ENCODE measurements around the gene PECR.
A peak's percentile ranks its signal among the peaks of the same experiment; 100 is the strongest.

The PECR gene

DNA sequence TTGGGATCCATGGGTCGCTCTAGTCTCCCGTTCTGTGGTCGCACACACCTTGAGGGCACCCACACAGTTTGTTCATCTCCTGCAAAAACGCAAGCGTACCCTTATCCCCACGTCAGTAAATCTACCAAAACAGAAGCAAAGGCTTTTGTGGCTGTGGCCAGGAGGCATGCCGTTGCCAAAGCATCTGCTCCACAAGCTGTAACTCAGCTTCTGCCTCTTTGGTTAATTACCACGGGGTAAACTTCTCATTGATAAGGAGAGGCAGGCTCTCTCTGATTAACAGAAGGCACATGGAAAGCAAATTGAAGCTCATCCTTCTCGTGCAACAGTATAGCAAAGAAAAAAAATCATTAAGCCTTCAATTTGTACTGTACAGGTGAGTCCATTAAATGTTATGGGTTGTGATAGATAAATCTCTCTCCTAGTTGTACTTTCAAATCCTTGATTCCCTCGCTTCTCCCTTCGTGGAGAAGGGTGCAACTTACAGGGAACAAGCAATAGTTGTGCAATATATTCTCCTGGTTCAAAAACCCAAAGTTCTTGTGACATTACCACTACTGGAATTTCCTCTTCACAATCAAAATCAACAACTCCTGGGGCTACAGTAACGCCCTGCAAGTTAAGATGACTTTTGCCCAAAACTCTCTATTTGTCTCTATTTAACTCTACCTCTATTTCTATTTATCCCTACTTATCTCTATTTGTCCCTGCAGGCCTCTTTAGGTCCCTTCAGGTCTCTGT is 10.3 kb downstream of the PECR start:
- no peak for DNase-seq (ENCODE audit: low spot score)

GRCh38 chr2:216070195-216070594 is 11.4 kb downstream of the PECR start:
- no peak for DNase-seq (ENCODE audit: low spot score)

DNA sequence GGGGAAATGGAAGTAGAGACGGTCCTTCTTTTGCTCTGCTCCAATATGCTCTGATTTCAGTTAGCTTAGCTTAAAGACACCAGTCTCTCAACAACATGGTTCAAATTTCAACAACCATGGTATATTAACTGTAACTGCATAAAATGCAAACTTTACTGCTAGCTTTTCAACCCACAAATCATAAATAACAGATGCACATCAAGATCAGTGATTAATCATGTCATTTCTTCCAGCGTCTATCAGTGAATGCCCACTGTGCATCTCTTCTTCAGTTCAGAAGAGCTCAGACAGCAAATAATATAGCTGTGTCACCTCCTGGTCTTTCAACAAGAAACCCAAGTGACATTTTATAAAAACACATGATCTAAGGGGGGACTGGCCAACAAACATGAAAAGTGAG is 12.6 kb downstream of the PECR start:
- DNase-seq (ENCODE audit: low spot score), result no peak

GRCh38 chr2:216066230-216066629 is 15.4 kb downstream of the PECR start:
- DNase-seq (ENCODE audit: low spot score), result no peak

GRCh38 chr2:216064665-216065064 is 16.9 kb downstream of the PECR start:
- no peak for DNase-seq (ENCODE audit: low spot score)

DNA sequence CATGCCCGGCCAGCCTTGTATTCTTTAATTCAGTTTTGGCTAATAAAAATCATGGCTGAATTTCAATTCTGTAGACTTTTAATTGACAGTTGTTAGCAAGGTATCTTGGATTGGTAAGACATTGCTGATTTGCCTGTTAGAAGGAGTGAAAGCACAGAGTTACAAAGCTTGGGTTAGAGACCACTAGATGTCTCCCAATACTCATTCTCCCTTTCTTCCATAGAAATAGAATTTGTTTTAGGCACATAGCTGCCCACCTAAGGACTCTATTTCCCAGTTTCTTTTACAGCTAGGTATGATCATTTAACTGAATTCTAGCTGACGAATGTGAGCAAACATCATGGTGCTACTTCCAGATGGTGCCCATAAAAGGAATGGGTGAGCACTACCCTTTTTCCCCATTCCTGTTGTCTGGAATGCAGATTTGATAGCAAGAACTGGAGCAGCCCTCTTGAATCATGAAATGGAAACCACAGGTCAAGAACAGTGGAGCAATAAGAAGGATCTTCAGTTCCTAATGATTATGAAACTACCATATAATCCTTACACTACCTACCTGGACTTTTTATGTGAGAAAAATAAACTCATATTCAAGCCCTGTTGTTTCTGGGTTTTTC is 17.5 kb downstream of the PECR start:
- DNase-seq (ENCODE audit: low spot score), result no peak

DNA sequence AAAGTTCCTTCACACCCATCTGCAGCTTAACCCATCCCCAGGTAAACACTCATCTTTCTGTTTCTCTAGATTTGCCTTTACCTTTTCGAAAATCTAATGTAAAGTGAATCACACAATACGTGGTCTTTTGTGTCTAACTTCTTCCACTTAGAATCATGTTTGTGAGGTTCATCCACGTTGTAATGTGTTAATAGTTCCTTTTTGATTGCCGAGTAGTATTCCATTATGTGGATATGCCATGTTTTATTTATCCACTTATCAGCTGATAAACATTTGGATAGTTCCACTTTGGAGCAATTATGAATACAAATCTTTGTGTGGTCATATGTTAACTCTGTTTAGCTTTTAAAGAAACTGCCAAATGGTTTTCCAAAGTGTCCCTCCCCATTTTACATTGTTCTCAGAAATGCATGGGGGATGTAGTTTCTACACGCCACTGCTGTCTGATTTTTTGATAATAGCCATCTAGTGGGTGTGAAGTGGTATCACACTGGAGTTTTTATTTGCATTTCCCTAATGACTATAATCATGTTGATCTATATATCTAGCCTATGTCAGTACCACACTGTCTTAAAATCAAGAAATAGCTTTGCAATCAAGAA is 22.3 kb downstream of the PECR start:
- DNase-seq (ENCODE audit: low spot score), result no peak

DNA sequence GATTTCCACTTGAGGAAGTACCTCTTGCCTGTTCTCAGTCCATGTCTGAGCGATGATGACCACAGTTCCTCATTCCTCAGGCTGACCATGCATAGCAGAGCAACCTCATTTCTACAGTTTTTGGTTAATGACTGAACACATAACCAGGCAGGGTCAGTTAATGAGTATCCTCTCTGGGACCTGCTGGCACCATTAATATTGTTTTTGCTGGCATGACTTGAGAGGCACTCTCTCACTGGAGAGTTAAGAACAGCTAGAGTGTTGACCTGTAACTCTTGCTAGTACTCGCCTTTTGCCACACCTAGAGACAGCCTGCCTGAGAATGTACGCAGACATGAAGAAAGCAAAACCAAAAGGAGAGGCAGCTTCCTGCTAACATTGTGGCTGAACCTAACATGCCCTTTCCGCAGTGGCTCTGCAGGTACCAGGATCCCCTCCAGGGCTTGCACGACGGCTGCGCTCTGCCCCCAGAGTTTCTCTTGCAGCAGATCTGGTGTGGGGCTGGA is 23.9 kb downstream of the PECR start:
- no peak for DNase-seq (ENCODE audit: low spot score)

DNA sequence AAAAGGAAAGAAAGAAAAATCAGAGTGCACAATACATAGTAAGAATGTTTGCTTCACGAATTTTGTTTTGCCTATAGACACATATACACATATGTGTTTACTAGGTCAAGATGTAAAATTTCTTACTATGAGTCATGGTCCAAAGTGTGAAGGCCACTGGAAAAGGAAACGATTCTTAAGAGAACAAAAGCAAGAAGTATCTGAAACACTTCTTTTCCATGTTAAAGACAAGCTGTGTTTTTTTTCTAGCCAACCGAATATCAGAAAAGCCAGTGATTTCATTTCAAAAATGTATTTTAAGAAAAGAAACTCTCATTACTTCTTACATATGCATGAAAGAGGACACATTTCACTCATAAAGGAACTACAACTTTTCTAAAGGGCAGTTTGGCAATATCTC is 24.9 kb downstream of the PECR start:
- no peak for DNase-seq (ENCODE audit: low spot score)

DNA sequence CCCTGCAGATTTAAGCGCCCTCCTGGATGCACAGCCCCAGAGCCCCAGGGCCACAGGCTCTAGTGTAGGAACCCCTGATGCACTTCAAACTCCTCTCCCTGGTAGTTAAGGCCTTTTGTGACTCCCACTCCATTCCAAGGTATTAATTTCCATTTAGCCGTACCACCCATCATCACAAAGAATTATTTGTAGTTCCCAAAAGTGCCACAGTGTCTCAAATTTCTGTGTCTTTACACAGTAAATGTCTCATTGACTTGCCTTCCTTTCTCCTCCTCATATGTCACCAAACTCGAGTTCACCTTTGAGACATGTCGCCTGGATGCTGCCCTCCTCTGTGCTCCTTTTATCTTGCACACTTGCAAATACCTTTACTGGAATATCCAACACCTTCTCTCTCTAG is 25.9 kb downstream of the PECR start:
- no peak for DNase-seq (ENCODE audit: low spot score)

- no peak for DNase-seq (ENCODE audit: low spot score)
Observed at GRCh38 chr2:216052420-216052819, 29.2 kb downstream of the PECR start.

DNA sequence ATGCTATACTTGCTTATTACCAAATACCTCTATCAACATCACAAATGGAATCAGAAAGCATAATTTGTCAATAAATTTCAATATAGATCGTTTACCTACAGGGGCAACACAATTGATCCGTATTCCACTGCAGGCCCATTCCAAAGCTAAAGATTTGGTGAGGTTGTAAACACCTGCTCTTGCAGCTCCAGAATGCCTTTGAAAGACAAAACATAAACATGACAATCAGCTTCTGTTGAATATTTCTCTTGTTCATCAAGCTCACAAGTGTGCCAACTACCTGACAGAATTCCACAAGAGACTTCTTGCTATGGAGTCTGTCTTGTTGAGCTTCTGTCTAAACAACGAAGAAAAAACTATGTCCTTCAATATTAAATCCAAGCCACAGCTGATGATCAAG is 30.3 kb downstream of the PECR start:
- no peak for DNase-seq (ENCODE audit: low spot score)

- no peak for DNase-seq (ENCODE audit: low spot score)
Observed at GRCh38 chr2:216049452-216049851, 32.2 kb downstream of the PECR start.

DNA sequence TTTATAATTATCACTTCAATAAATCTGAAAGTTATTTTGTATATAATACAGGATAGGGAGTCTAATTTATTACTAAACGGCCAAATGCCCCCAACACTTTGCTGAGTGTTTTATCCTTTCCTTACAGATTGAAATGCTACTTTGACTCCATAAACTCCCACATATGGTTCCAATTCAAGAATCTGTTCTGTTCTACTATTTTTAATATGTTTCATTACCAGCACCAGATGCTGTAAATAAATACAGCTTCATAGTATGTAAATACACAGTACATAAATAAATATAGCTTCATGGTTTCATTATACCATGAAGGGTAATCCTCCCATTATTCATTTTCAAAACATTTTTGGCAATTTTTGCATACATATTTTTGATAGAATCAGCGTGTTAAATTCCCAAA is 34.2 kb downstream of the PECR start:
- DNase-seq (ENCODE audit: low spot score), result no peak

DNA sequence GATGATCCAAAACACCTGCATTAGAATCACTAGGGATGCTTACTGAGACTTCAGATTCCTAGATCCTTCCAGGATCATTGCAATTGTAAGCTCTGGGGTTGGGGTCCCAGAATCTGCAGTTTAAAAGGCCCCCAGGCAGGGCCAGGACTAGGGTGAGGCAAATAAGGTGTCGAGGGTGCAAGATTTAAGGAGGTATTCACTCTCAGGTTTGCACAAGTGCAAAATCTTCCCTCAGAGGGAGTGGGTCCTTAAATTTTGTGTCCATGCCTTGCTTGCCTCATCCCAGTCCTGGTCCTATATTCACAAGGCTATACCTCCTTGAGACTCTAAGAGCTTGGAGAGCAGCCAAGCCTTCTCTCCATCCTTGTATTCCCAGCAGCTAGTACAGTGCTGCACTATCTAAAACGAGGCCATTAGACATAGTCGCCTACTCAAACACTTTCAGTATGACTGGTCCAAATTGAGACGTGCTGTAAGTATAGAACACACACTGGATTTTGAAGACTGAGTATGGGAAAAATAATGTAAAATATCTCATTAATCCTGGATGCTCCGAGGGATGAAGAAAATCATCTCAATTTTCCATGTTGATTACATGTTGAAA is 36.6 kb downstream of the PECR start:
- DNase-seq (ENCODE audit: low spot score), result no peak

DNA sequence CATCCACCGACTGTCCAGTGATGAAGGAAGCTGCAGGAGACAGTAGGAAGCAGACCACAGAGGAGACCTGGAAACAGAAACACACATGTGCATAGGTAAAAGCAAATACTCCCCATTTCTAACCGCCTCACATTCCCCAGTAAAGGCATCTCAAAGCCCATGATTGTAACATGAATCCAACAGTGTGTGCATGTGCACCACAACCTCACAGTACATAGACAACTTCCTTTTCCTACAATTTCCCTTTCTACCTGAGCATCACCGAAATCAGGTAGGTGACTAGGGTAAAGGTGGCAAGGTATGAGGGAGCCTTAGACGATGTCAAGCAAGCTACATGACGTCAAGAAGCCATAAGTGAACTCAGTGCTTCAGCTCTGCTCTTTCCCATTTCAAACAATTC is 37.7 kb downstream of the PECR start:
- no peak for DNase-seq (ENCODE audit: low spot score)

DNA sequence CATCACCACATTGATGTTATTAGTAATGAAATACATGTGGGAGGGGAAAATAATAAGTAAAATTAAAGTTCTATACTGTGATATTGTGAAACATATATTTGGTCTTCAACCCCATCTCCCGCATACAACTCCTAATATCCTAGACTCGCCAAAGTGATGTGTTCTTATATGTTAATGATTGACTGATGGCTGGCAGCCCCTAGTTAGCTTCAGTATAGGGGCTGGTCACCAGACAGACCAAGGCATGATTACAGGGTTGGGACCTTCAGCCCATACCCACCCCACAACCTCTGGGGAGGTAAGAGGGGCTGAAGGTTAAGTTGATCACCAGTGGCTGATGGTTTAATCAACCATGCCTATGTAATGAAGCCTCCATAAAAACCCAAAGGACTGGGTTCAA is 40.2 kb downstream of the PECR start:
- no peak for DNase-seq (ENCODE audit: low spot score)

DNA sequence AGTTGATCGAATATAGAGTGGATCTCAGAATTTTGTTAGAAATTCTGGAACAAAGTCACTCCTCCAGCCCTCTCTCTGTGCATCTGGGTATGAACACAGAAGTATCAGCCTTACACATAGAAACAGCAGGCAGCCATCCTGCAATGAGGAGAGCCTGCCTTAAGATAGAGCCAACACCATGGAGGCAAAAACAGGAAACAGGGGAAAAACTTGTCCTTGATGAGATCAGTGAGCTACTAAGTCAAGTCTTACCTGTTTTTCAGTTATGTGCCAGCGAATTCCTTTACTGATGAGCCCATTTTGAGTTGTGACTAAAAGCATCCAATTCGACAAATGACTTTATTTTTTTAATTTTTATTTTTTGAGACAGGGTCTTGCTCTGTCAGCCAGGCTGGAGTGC is 41.7 kb downstream of the PECR start:
- DNase-seq (ENCODE audit: low spot score), result no peak

DNA sequence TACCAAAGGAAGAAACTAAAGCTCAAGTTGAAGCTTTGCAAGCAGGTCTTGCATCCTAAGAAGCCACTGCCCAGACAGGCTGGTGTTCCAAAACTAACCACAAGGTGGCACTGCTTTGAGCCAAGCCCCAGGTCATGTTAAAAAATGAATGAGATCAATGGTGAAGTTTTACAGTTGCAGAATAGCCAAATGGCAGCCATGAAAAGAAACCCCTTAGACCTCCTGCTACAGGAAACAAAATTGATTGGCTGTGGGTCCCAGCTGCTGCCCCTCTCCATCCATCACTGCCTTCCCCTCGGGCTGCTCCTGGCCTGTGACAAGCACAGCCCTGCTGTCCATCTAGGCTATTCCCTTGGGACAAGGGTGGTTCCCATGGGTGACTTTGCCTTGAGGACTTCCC is 47.5 kb downstream of the PECR start:
- peak; percentile 82 for DNase-seq (ENCODE audit: low spot score)

DNA sequence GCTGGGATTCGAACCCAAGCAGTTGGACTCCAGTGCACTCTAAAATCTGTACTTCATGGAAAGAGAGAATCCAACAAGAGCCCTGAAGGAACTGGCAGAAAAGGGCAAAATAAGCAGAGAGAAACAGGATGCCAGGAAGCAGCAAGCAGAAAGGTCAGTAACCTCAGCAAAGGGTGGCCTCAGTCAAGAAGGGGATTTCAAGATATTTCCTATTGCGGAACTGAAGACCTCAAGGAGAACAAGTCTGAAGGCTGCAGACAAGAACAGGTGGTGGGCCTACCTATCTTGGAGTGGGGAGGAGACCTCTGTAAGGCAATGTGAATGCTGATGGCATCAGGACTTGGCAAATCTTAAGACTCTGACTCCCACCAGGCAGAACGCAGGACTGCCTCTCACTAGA is 48.2 kb downstream of the PECR start:
- DNase-seq (ENCODE audit: low spot score), result no peak

GRCh38 chr2:216031960-216032689 is 49.5 kb downstream of the PECR start:
- no peak for DNase-seq (ENCODE audit: low spot score)

- no peak for DNase-seq (ENCODE audit: low spot score)
Observed at GRCh38 chr2:216030216-216030615, 51.4 kb downstream of the PECR start.
